Stimulated activated CD8-positive, alpha-beta memory T cell treated with anti-CD3 and anti-CD28 coated beads, Interleukin-4, amount 100 ng/mL, for 24 hours (primary cell): ENCODE results near the gene ACOXL.

ENCODE experiments used
- DNase-seq: peaks from one replicate; pipeline ENCODE4 v3.0.0-alpha.2; 2020; ENCODE audit warnings: low read depth

ACOXL gene

DNA sequence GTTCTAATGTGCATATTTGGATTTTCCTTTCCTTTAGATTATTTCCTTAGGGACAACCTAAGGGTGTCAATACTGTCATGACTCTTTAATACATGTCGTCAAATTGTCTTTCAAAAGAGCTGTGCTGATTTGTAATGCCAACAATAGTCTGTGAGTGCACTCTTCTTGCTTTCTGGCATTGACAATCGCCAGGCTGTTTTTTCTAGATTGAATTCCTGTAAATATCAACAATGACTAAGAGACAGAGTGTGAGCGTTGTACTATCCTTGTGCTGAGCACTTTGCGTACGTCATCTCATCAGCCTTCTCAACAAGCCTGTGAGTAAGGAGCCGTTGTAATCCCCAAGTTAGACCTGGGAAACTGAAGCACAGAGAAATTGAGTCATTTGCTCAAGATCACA is 96.0 kb downstream of the ACOXL start:
- no peak for DNase-seq

DNA sequence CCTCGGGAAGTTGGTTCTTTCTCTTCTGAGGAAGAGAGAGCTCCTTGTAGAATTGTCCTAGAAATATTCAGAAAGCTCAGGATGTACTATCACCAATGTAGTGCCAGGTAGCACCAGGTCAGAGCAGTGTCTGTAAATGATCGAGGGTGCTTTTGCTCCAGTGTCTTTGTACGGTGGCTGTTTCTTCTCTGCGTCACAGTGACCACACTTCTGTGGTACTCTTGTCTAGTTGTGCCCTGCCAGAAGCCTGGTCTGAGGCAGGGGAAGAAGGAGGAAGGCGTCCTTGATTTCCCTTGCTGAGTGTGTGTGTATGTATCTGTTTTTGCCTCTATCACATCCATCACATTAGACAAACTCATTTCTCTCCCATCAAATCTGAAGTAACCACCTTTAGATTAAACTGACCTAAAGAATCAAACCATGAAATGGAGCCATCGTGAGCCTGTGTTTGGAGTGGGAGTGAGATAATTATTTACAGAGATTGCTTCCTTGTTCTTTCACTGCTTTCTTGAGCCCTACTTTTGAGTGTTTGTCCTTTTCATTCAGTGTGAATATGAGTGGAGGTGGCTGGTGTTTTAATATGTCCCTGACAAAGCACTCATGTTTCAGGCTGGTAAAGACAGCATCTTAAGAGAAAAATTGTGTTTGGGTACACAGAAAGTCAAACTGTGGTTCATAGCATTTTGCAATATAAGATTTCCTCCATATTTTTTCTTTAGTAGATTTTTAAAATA is 97.2 kb downstream of the ACOXL start:
- DNase-seq = no peak

GRCh38 chr2:110832740-110833139 is 100.4 kb downstream of the ACOXL start:
- DNase-seq = no peak

GRCh38 chr2:110834134-110834827 is 101.9 kb downstream of the ACOXL start:
- DNase-seq = no peak

GRCh38 chr2:110836671-110837070 is 104.3 kb downstream of the ACOXL start:
- DNase-seq = no peak

DNA sequence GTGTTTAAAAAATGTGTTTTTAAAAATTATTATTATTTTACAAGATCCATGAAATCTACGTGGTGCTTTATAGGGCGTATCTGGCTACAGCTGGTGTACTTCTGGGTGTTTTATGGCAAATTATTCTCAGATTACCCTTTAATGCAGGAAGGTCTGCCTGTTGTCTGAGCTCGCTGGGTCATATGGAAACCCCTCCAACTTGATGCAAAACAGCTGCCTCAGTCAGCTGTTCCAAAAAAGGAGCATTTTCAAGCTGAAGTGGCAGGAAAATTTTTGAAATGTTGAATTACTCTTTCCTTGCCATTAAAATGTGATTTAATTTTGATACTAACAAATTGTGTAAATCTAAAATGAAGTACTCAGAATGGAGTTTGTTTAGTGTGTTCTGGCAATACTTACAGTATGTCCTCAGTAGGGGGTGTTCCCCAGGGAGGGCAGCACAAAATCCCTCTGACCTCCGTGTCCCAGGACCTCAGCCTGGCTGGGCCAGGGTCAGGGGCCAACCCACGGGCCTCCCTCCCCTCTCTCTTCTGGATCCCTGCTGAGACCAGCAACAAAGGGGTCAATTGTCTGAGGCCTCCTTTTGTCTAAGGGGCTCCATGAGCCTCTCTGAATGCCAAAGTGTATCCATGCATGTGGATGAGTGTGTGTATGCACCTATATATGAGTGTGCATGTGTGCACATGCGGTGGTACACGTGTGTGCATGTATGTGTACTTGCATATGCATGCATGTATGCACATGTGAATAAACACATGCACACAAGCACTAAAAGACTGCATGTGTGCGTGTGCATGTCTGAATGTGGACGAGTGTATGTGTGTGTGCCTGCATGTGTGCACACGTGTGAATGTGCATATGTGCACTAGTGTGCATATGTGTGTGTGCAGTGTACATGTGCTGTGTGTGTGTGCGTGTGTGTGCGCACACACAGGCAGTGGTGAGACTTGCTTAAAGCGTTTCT is 105.4 kb downstream of the ACOXL start:
- DNase-seq = no peak

DNA sequence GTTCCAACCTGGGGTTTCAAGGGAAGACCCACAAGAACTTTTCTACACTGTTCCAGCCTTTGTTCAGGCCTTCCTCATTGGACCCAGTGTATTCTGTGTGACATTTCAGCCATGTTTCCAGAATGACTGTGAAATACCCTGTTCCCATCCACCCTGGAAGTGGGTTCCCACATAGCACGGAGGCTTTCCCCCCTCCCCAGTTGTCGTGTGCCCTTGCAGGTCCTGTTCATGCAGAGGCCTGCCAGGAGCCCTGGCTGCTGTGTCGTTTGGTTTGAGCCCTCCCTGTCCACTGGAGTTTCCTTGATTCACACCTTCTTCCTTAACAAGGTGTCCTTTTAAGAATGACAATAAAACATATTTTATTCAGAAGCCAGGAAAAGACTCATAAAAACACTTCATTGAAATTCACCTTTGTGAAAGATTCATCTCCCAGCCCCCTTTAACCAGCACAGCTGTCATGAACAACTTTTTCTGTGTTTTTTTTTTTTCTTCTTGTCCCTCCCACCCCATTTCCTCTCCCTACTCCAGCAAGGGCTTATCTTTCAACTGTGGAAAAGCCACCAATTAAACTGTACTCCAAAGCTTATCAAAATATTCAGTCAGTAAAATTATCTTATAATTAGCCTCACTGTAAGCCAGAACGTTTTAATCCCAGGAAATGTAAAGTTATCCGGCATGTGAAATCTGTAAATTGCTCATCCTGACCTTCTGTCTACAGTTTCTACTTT is 106.4 kb downstream of the ACOXL start:
- DNase-seq = no peak

DNA sequence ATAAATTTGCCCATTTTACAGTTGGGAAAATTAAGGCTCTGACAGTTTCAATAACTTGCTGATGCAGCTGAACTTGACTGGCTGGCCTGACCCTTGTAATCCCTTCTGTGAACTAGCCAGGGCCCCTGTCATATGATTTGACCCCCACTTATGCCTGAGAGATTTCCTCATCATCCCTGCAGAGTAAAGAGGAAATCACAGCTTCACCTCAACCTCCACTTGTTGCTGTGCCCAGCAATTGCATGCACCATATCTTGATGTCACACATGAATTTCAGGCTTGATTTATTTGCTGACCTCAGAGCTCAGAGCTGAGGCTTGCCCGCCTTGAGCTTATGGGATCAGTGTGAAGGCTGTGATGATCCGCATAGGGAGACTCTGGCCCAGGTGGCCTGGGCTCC is 108.1 kb downstream of the ACOXL start:
- no peak for DNase-seq

- no peak for DNase-seq
These were observed 109.7 kb downstream of the ACOXL start for GRCh38 chr2:110842048-110842447.

DNA sequence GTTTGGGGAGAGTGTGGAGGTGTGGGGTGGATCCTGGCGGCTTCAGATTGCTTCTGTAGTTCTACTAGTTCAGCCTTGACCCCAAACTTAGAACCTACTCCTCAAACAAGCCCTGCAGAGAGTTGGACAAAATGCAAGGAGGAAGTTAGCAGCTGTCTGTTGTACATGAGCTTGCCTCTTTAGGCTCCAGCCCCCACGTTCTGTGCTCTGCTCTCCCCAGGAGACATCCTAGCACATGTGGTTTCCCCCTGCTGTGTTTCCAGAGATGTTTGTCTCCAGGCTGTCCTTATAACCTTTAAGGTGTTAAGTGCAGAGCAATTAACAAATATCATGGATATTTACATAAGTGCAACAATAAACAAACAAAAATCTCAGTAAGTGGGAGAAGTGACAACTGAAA is 111.1 kb downstream of the ACOXL start:
- no peak for DNase-seq

DNA sequence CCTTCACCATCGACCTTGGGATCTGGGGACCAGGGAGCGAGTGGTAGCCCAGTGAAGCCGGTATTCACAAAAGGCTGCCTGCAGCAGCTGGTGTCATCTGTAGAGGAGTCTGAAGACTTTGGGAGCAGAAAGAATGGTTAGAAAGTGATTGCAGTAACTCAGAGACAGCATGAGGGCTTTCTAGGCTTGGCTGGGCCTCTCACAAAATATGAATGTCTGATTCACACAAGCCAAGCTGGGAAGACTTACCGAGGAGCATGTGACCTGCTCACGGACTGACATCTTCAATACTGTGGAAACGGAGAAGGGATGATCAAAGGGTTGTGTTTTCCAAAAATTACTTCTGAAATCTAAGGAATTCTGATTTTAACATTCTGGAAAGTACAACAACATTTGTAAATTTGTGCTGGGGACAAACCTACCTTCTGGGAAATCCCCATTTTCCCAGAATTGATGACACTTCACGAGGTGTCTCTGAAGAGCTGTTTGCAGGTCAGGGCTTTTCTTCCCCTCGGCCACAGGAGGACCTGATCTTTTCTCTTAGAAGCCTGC is 111.7 kb downstream of the ACOXL start:
- no peak for DNase-seq

GRCh38 chr2:110847651-110848050 is 115.3 kb downstream of the ACOXL start:
- no peak for DNase-seq

- DNase-seq = no peak
These were observed 115.7 kb downstream of the ACOXL start for GRCh38 chr2:110848071-110848470.

- no peak for DNase-seq
These were observed 116.2 kb downstream of the ACOXL start for GRCh38 chr2:110848519-110849030.

GRCh38 chr2:110851531-110851930 is 119.2 kb downstream of the ACOXL start:
- no peak for DNase-seq

DNA sequence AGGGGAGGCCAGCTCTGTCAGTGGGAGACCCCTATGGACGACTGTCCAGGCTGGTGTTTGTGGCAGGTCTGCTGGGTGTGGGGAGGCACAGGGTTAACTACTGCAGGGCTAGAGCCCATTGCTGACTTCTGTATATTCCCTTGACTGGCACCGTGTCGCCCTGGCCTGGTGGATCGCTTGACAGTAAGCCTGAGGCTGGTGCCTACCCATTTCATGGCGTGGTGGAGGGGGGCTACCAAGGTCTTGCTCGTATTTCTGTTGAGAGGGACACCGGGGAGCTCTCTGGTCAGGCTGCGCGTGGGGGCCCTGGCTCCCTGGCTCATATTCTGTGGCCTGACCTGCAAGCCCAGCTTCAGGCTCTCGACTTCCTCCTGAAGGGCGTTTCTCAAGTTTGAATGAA is 119.7 kb downstream of the ACOXL start:
- DNase-seq = no peak

GRCh38 chr2:110852541-110853263 is 120.3 kb downstream of the ACOXL start:
- DNase-seq = no peak

- DNase-seq = peak; percentile 52
These were observed 121.1 kb downstream of the ACOXL start for GRCh38 chr2:110853516-110853915.

- no peak for DNase-seq
These were observed 121.6 kb downstream of the ACOXL start for GRCh38 chr2:110853948-110854347.

DNA sequence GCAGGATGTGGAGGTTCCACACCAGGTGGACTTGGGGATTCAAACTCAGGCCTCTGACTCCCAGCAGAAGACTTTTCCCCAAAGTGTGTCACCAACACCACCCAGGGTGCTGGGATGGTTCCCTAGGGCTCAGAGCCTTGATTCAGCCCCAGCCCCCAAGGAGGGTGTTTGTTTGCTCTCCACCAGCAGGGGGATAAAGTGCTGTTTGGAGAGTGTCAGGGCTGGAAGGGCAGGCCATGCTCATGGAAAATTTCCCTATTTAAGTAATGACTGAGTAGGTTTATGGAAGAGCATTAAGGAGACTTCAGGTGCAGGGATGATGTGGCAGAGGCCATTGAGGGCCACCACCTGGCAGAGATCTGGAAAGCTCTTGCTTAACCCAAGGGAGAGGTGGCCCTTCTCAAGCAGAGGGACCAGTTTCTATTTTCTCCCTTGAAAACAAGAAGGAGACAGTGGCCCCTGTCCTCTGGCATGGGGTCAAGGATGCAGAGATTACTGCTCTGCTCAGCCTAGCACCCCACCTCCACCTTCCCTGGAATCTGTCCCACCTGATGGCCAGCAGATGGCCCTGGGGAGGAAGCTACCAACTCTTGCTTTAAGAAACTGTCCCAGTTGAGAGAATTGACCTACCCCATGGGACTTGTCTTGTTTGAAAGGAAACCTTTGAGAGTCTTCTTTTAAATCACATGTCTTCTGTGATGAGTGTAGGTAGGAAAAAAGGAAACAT is 122.1 kb downstream of the ACOXL start:
- DNase-seq = no peak
